Spleen (tissue), 11 donors: ENCODE results near the gene FAM120A. TPM values are rescaled to one million over a fixed set of nuclear protein-coding genes. Genes with fewer than 3 reads are reported as not detected.

Source experiments
- DNase-seq: peaks from one replicate; pipeline ENCODE4 v3.0.0-alpha.2; 2020
- H3K27ac ChIP-seq, 8 donors: fragments of 200-600 bp; sonication (generic) in 7 of 8; 1 replicate in 4 of 8; 2 replicates in 4 of 8; pipeline versions ENCODE4 v1.5.0 to v1.8.0; 2016 to 2021; ENCODE audit warnings: inconsistent platforms in 4 of 8, mild to moderate bottlenecking in 4 of 8, moderate library complexity in 1 of 8
- H3K27me3 ChIP-seq, 7 donors: fragments of 200-600 bp; sonication (generic) in 6 of 7; replicated peaks in 1 of 7; 1 replicate in 4 of 7; 2 replicates in 3 of 7; pipeline versions ENCODE4 v1.5.0 to v1.8.0; 2016 to 2021; ENCODE audit warnings: inconsistent platforms in 3 of 7, mild to moderate bottlenecking in 1 of 7
- H3K36me3 ChIP-seq, 6 donors: fragments of 200-600 bp; sonication (generic) in 5 of 6; 1 replicate in 4 of 6; 2 replicates in 2 of 6; pipeline versions ENCODE4 v1.5.0 to v1.8.0; 2016 to 2021; ENCODE audit warnings: inconsistent platforms in 2 of 6
- H3K4me1 ChIP-seq, 6 donors: fragments of 200-600 bp; sonication (generic) in 5 of 6; 1 replicate in 3 of 6; 2 replicates in 3 of 6; pipeline versions ENCODE4 v1.5.0 to v1.8.0; 2016 to 2021; ENCODE audit warnings: inconsistent platforms in 3 of 6
- H3K4me3 ChIP-seq, 8 donors: fragments of 200-600 bp; sonication (generic) in 7 of 8; 1 replicate in 4 of 8; 2 replicates in 4 of 8; pipeline versions ENCODE4 v1.5.0 to v1.8.0; 2016 to 2021; ENCODE audit warnings: inconsistent platforms in 4 of 8, mild to moderate bottlenecking in 4 of 8, moderate library complexity in 2 of 8
- H3K9me3 ChIP-seq, 8 donors: fragments of 200-600 bp; sonication (generic) in 7 of 8; 1 replicate in 4 of 8; 2 replicates in 4 of 8; pipeline versions ENCODE4 v1.5.0 to v1.8.0; 2016 to 2021; ENCODE audit warnings: inconsistent platforms in 4 of 8
- CTCF ChIP-seq, 11 experiments: fragments of 200-600 bp in 7 of 11; fragments of 450-650 bp in 4 of 11; sonication (generic) in 4 of 11; IDR thresholded peaks in 8 of 11; conservative IDR thresholded peaks in 3 of 11; 1 replicate in 7 of 11; 2 replicates in 4 of 11; pipeline versions ENCODE4 v1.4.0 to v1.8.0; 2016 to 2021; ENCODE audit warnings: antibody characterized with exemption in 11 of 11, inconsistent platforms in 4 of 11, mild to moderate bottlenecking in 1 of 11
- POLR2A ChIP-seq, 3 donors: fragments of 450-650 bp; IDR thresholded peaks; one replicate each; pipeline ENCODE4 v1.5.1; 2017; ENCODE audit warnings: antibody characterized with exemption in 3 of 3, mild to moderate bottlenecking in 1 of 3
- POLR2AphosphoS5 ChIP-seq, 3 donors: sonication (generic); formaldehyde crosslinking; IDR thresholded peaks; one replicate each; pipeline ENCODE4 v1.5.1; 2017; ENCODE audit warnings: antibody characterized with exemption in 3 of 3
- WGBS, 5 donors: extraction: QIAGEN DNeasy Blood & Tissue Kit in 3 of 5; methylation state at CpG; one replicate each; pipeline versions ENCODE4 v1.1.5 to v1.1.7; 2013 to 2018; 5-methylcytosine and 5-hydroxymethylcytosine counted together
- intact Hi-C: fragments of 100-400 bp; cut with DNase I; formaldehyde crosslinking; loops from one replicate; pipeline ENCODE4 v1.15.0; 2023; ENCODE audit warnings: low total_unique reads
- polyA plus RNA-seq, 3 donors: library from polyadenylated mRNA; stranded (reverse); fragments of 200-250 nt; gene quantifications; one replicate each; pipeline ENCODE4 v1.2.1, GENCODE V29; 2013
- total RNA-seq, 7 donors: library from RNA; depleted of rRNA in 3 of 7; stranded (reverse); fragments of >200 nt in 3 of 7; fragmentation: NEBNext Ultra II Directional in 4 of 7; extraction: Animal tissue kit (Norgen Biotek cat#: 25700) in 4 of 7; gene quantifications; one replicate each; pipeline versions ENCODE4 v1.1.0 to v1.2.1, GENCODE V29; 2016 to 2021
- donor health status: healthy with polysubstance abuse.
- donor health status: DM: no; HTN: no; CAD: no; lungs with moderate emphysema.
- donor health status: DM: no; HTN: no; CAD: no.
- donor health status: Bipolar disorder and iron deficiency.
- donor health status: healthy.
- donor health status: DM: no; HTN: no; CAD: no.
- donor health status: DM: yes; HTN: yes; CAD: no.

Gene FAM120A
- total and polyA plus RNA-seq, 10 donors, result 33.0 to 116 (median 102) TPM

DNA sequence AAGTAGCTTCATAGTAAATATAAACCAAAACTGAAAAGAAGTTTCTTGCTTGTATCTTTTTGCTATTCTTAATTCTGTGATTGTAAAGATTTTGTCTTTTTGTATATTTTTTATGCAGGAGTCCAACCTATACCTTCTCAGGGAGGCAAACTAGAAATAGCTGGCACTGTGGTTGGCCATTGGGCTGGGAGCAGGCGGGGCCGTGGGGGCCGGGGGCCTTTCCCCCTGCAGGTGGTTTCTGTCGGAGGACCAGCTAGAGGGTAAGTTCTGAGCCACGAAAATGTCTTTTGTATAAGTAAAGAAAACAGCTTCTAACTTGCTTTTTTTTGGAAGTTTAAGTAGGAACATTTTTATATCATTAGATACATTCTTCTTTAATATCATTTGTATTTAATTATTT, 109.5 kb downstream of the FAM120A start:
- peaks cover 0 to 4% (median 3%) of the 10 kb centered on the region in 6 donors for H3K4me1 ChIP-seq
- intact Hi-C loops, result loop anchor here (10.0 kb wide), 1 partner anchor 396 kb away; no protein-coding TSS in a partner anchor

DNA sequence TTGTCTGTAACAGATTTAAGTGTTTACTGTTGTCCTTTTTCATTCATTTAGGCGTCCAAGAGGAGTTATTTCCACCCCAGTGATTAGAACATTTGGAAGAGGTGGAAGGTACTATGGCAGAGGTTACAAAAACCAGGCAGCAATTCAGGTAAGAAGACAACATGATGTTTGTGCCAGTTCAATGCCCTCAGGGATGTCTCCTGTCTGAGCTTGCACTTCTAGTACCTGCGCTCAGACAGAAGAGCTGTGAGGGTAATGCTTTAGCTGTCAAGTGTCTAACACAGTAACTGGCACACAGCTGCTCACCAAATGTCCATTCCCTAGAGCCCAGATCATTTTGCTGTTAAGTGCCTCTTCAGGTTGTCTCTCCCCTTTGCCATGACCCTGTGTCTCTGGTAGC, 110.7 kb downstream of the FAM120A start:
- DNase-seq, result no peak
- Histone ChIP-seq H3K4me1 (peaks cover 1 to 14% (median 11%) of the 10 kb centered on the region in 6 donors), H3K36me3 (peaks cover 7 to 83% (median 74%) of the 10 kb centered on the region in 6 donors), H3K27me3 (no peaks in the 10 kb centered on the region), H3K4me3 (no peak overlapping the region), H3K27ac (no peak overlapping the region), H3K9me3 (no peaks in the 10 kb centered on the region)
- intact Hi-C loops, result loop anchor here (10.0 kb wide), 1 partner anchor 397 kb away; no protein-coding TSS in a partner anchor
- WGBS, 5 donors, result 95 to 100% (median 96%) methylated on average over 2 of the region's 2 CpGs
- no peak for TF ChIP-seq POLR2AphosphoS5 (IDR thresholded peaks at IDR 0.05)
- no peak for TF ChIP-seq POLR2A (IDR thresholded peaks at IDR 0.05)
- no peak for TF ChIP-seq CTCF (IDR thresholded peaks at IDR 0.05 in 8 of 11, conservative IDR thresholded peaks at IDR 0.05 in 3 of 11)

More for the DNA sequence above, 109.5 kb downstream of the FAM120A start:
- TF ChIP-seq CTCF (IDR thresholded peaks at IDR 0.05 in 8 of 11, conservative IDR thresholded peaks at IDR 0.05 in 3 of 11), result no peak
- TF ChIP-seq POLR2A (IDR thresholded peaks at IDR 0.05), result no peak
- TF ChIP-seq POLR2AphosphoS5 (IDR thresholded peaks at IDR 0.05), result no peak
- no peak overlapping the region for H3K4me3 ChIP-seq
- H3K9me3 ChIP-seq, result no peaks in the 10 kb centered on the region
- no peaks in the 10 kb centered on the region for H3K27me3 ChIP-seq
- WGBS, 5 donors, result 84 to 91% (median 86%) methylated on average over 5 of the region's 5 CpGs
- no peak for DNase-seq
- peaks cover 7 to 94% (median 83%) of the 10 kb centered on the region in 6 donors for H3K36me3 ChIP-seq
- no peak overlapping the region for H3K27ac ChIP-seq

DNA sequence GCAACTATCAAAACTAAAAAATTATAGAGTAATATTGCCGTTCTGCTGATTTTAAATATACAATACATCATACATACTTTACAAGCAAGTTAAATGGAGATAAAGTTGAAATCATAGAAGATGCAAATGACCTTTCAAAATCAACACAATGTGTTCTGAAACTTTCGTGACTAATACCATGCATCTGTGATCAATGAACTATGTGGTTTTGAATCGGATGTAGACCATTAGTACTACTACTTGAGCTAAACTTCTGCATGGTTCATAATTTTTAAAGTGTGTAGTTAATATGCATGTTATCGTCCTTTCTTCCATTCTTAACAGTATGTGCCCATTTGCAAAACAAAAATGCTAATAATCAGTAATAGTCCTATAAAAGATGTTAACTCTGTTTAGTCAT, 113.6 kb downstream of the FAM120A start:
- 64 to 81% (median 79%) methylated on average over 4 of the region's 4 CpGs for WGBS, 5 donors
- intact Hi-C loops, result loop anchor here (10.0 kb wide), 1 partner anchor 400 kb away; no protein-coding TSS in a partner anchor
- H3K27ac ChIP-seq, result no peak overlapping the region
- no peak for TF ChIP-seq POLR2A (IDR thresholded peaks at IDR 0.05)
- H3K4me1 ChIP-seq, result peaks cover 9 to 40% (median 28%) of the 10 kb centered on the region in 6 donors
- no peaks in the 10 kb centered on the region for H3K27me3 ChIP-seq
- H3K36me3 ChIP-seq, result peaks cover 0 to 53% (median 46%) of the 10 kb centered on the region in 6 donors
- DNase-seq, result no peak
- no peak overlapping the region for H3K4me3 ChIP-seq
- no peaks in the 10 kb centered on the region for H3K9me3 ChIP-seq

DNA sequence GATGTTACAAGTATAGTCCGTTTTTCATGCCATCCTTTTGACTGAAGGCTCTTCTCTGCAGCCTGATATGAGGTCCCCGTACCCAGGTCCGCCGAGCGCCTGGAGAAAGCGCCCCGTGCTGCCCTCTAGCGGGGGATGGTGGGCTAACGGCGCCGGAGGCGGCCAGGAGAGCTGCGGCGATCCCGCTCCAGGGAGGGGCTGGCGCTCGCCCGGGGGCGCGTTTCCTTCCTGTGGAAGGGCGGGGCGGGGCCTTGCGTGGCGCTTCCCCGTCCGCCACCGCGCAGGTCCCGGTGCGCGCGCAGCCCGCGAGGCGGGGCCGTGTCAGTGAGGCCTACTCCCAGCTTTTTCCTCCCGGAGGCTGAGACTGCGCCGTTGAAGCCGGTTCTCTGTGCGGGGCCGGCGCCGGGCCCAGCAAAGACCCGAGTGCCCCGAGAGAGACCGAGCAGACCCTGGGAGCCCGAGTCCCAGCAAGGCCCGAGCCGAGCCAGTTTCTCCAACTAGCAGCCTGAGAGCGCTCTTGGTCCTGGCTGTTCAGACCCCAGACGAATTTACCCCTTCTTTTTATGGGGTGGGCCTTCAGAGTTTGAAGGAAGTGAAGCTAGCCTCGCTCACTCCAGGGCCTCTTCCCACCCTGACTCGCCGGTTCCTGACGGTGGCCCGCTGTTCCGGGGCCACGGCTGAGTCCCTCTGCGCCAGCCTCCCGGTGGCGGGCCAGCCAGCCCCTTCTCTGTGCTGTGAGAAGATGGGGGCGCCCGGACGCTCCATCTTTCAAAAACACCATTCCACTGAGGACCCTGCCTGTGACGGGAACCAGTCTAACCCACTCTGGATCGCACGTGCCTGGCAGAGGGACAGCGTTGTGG, 115.2 kb downstream of the FAM120A start:
- peak overlapping the region; percentile 84 to 98 (median 92) for H3K27ac ChIP-seq
- peak; percentile 89 to 100 (median 99) for TF ChIP-seq CTCF (IDR thresholded peaks at IDR 0.05 in 8 of 11, conservative IDR thresholded peaks at IDR 0.05 in 3 of 11)
- peak; percentile 97 to 98 (median 97) for TF ChIP-seq POLR2AphosphoS5 (IDR thresholded peaks at IDR 0.05)
- peak; percentile 29 to 91 (median 79) for TF ChIP-seq POLR2A (IDR thresholded peaks at IDR 0.05)
- peaks cover 0 to 8% (median 0%) of the 10 kb centered on the region in 8 donors for H3K9me3 ChIP-seq
- intact Hi-C loops, result loop anchor here (10.0 kb wide), 1 partner anchor 402 kb away; no protein-coding TSS in a partner anchor
- peak overlapping the region; percentile 18 to 75 (median 42) for H3K4me3 ChIP-seq
- peak; percentile 100 for DNase-seq
- WGBS, 5 donors, result 2 to 5% (median 2%) methylated on average over 24 to 69 of the region's 69 CpGs
- H3K4me1 ChIP-seq, result peaks cover 9 to 40% (median 28%) of the 10 kb centered on the region in 6 donors
- peaks cover 0 to 38% (median 31%) of the 10 kb centered on the region in 6 donors for H3K36me3 ChIP-seq
- no peaks in the 10 kb centered on the region for H3K27me3 ChIP-seq
